Measurements from ENCODE around the gene MEIS1.

DNA sequence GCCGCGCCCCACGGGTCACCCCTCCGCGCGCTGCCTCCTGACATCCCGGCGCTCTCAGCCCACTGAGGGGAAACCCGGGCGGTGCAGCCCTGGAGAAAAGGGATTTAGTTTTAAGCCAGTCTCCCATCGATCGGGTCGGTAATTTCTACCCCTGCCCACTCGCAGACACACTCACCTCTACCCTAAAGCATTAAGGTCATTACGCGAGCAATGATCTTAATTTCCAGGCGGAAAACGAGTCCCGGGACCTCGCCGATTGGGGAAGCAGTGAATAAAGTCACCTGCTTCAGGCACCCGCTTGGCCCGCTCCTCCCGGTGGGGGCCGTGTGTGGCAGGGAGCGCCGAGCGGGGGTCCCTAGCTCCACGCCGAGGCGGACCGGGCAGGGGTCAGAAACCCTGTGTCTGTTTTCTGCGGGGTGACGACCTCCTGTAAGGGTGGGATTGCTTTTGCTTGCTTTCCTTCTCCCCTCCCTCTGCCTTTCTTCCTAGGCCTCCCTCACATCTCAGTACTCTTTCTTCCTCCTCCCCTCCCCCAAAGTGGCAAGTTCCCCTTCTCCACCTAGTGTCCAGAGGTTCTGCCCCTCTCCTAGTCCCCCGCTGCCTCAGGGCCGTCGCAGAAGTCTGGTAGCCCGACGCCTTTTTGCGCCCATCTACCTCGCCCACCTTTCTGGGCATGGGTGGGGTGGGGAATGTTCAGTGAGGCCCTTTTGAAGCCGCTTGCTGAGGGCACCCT, 142.6 kb downstream of the MEIS1 start:
- TF ChIP-seq, protein P1, sequence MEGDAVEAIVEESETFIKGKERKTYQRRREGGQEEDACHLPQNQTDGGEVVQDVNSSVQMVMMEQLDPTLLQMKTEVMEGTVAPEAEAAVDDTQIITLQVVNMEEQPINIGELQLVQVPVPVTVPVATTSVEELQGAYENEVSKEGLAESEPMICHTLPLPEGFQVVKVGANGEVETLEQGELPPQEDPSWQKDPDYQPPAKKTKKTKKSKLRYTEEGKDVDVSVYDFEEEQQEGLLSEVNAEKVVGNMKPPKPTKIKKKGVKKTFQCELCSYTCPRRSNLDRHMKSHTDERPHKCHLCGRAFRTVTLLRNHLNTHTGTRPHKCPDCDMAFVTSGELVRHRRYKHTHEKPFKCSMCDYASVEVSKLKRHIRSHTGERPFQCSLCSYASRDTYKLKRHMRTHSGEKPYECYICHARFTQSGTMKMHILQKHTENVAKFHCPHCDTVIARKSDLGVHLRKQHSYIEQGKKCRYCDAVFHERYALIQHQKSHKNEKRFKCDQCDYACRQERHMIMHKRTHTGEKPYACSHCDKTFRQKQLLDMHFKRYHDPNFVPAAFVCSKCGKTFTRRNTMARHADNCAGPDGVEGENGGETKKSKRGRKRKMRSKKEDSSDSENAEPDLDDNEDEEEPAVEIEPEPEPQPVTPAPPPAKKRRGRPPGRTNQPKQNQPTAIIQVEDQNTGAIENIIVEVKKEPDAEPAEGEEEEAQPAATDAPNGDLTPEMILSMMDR (IDR thresholded peaks at IDR 0.05; ENCODE audit: insufficient read depth, low read depth, low read length): no peak
- TF ChIP-seq EZH2 (IDR thresholded peaks at IDR 0.05; ENCODE audit: insufficient read depth, low read length): no peak

Data from astrocyte (in vitro differentiated cells and primary cell).